ENCODE measurements around the gene MSH5. TPM values are rescaled to one million over a fixed set of nuclear protein-coding genes. Genes with fewer than 3 reads are reported as not detected.
A peak's percentile ranks its signal among the peaks of the same experiment; 100 is the strongest.

MSH5 gene
- total and polyA plus RNA-seq, 2 of the 13 experiments (the other 11 are each of a cell fraction or from before 2014, with no cell fraction given), result 10.2 to 38.7 TPM

DNA sequence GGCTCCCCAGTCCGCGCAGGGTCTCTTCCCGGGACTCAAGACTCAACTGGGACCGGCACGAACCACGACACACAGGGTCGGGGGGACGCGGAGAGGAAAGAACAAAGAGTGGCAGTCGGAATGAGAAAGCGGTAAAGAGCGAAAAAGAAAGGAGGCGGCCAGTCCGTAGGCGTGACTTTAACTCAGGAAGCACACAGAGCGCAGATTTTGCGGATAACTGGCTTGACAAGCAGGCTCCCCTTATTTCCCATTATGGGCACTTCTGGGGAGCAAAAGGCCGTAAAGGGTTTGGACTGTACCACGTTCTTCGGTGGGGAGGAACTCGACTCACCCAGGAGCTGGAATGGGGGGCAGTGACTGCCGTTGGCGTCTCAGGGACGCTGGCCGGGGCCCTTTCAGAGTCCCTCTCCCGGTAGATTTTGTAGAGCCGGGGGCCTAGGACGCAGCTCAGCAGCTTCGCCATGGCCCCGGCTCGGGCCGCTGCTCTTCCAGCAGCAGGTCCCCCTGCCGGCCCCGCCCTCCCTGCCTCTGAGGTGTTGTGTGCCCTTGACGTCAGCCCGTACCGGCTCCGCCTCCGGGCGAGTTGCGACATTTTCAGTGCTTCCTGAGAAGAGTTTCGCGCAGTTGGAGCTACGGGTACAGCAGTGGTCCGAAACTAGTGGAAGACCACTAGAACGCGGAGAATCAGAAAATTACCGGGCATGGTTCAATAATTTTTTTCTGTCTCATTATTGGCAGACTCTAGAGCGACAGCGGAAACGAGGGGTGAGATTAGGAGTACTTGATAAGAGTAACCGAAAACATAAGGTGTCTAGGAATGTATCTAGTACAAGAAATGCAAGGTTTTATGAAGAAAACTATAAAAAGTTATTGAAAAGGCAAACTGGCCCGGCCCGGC lies 36.7 kb upstream of the MSH5 start, which contains the start of gene ABHD16A (continued):
- TF ChIP-seq NFAT5 (CRISPR knock-in tag; IDR thresholded peaks at IDR 0.05) (no peak), ARNTL (CRISPR knock-in tag; IDR thresholded peaks at IDR 0.05) (peak; percentile 69; the same call in 1 of the 2 replicates), SIN3B (IDR thresholded peaks at IDR 0.05; ENCODE audit: low read length) (no peak), ZNF484 (CRISPR knock-in tag; IDR thresholded peaks at IDR 0.05; ENCODE audit: borderline replicate concordance, low read depth) (no peak; the same call in 1 of the 2 replicates), STAG1 (CRISPR knock-in tag; IDR thresholded peaks at IDR 0.05) (no peak), ZNF747 (CRISPR knock-in tag; IDR thresholded peaks at IDR 0.05; ENCODE audit: borderline replicate concordance) (peak; percentile 79; the same call in 1 of the 2 replicates), ZBTB7A (CRISPR knock-in tag; IDR thresholded peaks at IDR 0.05) (no peak), TEAD2 (CRISPR knock-in tag; IDR thresholded peaks at IDR 0.05) (no peak), ZNF446 (CRISPR knock-in tag; IDR thresholded peaks at IDR 0.05) (no peak), TSC22D2 (CRISPR knock-in tag; IDR thresholded peaks at IDR 0.05; ENCODE audit: borderline replicate concordance) (peak; percentile 43; the same call in 1 of the 2 replicates), CCDC6 (CRISPR knock-in tag; IDR thresholded peaks at IDR 0.05) (peak; percentile 84; the same call in 1 of the 2 replicates), ZFAT (CRISPR knock-in tag; conservative IDR thresholded peaks at IDR 0.05) (no peak), ZNF547 (CRISPR knock-in tag; IDR thresholded peaks at IDR 0.05) (peak; percentile 66; the same call in 1 of the 2 replicates), ZNF24 (IDR thresholded peaks at IDR 0.05) (0 out of 2 replicates have a peak, but pooled peaks have one; percentile 13), RBM39 (IDR thresholded peaks at IDR 0.05; ENCODE audit: low read depth, low read length, poor library complexity, severe bottlenecking) (peak; percentile 76), SIN3A (IDR thresholded peaks at IDR 0.05; ENCODE audit: borderline replicate concordance, low read depth, low read length) (peak; percentile 77; the same call in 1 of the 2 replicates), ZNF660 (CRISPR knock-in tag; IDR thresholded peaks at IDR 0.05; ENCODE audit: borderline replicate concordance, low read depth) (no peak), RAD51 (IDR thresholded peaks at IDR 0.05; ENCODE audit: borderline replicate concordance) (no peak), GATAD1 (CRISPR knock-in tag; IDR thresholded peaks at IDR 0.05) (peak; percentile 89), HNRNPH1 (optimal IDR thresholded peaks at IDR 0.05; ENCODE audit: low read depth, low read length) (no peak), MTA1 (CRISPR knock-in tag; IDR thresholded peaks at IDR 0.05; ENCODE audit: borderline replicate concordance) (peak; percentile 67; the same call in 1 of the 2 replicates), ZNF878 (CRISPR knock-in tag; IDR thresholded peaks at IDR 0.05) (no peak), SAP130 (CRISPR knock-in tag; IDR thresholded peaks at IDR 0.05; ENCODE audit: low read depth) (peak; percentile 97), ZNF546 (CRISPR knock-in tag; conservative IDR thresholded peaks at IDR 0.05) (no peak)
- TF ChIP-seq, protein P1, sequence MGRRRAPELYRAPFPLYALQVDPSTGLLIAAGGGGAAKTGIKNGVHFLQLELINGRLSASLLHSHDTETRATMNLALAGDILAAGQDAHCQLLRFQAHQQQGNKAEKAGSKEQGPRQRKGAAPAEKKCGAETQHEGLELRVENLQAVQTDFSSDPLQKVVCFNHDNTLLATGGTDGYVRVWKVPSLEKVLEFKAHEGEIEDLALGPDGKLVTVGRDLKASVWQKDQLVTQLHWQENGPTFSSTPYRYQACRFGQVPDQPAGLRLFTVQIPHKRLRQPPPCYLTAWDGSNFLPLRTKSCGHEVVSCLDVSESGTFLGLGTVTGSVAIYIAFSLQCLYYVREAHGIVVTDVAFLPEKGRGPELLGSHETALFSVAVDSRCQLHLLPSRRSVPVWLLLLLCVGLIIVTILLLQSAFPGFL (CRISPR knock-in tag; IDR thresholded peaks at IDR 0.05), result no peak

Data from HepG2 (cell line).